VCaP (cell line): ENCODE results near the gene PAXX.

Experiments
- H3K27ac ChIP-seq: fragments of 450-650 bp; 2 replicates; pipeline ENCODE4 v1.5.1; 2017
- TF ChIP-seq, protein P1 (sequence below): fragments of 450-650 bp; conservative IDR thresholded peaks from 2 replicates; pipeline ENCODE4 v1.5.1; 2017; ENCODE audit warnings: mild to moderate bottlenecking, moderate library complexity

The PAXX gene

DNA sequence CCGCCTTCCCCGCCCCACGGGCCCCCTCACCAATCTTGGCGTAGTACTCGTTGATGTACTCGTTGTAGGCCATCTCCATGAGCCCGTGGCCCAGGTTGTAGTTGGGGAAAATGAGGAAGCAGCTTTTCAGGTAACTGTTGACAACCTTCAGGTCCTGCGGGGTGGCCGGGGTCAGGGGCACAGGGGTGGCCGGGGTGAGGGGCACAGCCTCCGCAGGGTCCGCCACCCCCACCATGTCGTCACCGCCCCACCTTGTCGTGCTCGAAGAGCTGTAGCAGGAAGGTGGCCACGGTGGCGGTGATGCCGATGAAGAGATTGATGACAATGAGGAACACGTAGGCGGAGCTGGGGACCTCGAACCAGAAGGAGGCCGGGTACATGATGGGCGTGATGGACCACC is 18.9 kb downstream of the PAXX start:
- TF ChIP-seq, protein P1, sequence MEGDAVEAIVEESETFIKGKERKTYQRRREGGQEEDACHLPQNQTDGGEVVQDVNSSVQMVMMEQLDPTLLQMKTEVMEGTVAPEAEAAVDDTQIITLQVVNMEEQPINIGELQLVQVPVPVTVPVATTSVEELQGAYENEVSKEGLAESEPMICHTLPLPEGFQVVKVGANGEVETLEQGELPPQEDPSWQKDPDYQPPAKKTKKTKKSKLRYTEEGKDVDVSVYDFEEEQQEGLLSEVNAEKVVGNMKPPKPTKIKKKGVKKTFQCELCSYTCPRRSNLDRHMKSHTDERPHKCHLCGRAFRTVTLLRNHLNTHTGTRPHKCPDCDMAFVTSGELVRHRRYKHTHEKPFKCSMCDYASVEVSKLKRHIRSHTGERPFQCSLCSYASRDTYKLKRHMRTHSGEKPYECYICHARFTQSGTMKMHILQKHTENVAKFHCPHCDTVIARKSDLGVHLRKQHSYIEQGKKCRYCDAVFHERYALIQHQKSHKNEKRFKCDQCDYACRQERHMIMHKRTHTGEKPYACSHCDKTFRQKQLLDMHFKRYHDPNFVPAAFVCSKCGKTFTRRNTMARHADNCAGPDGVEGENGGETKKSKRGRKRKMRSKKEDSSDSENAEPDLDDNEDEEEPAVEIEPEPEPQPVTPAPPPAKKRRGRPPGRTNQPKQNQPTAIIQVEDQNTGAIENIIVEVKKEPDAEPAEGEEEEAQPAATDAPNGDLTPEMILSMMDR = no peak
- no peak overlapping the region for H3K27ac ChIP-seq

DNA sequence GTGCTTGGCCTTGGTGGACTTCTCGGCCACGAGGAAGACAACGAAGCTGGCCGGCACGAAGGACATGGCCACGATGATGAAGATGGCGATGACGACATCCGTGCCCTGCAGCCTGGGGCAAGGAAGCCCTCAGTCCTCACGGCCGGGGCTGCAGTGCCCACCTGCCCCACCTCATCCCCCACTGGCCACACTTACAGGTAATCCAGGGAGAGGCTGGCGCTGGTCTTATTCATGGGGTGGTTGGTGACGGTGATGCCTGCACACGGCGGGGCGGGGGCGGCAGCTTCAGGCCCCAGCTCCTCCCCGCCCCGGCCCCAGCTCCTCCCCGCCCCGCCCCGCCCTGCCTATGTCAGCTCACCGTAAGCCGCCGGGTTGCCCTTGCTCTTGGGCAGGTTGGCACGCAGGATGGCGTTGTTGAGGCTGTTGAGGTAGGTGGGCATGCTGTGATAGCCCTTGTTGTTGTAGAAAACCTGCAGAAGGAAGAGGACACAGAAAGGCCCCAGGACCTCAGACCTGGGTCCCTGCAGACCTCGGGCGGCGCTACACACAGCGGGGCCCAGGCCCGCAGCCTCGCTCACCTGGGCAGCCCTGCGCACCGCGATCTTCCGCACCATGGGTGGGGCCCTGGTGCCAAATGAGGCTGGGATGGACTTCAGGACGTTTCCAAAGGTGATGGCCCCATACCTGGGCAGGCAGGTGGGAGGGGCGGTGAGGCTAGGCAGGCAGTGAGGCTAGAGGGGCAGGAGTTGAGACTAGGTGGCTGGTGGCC is 19.9 kb downstream of the PAXX start:
- TF ChIP-seq, protein P1 = no peak
- no peak overlapping the region for H3K27ac ChIP-seq

DNA sequence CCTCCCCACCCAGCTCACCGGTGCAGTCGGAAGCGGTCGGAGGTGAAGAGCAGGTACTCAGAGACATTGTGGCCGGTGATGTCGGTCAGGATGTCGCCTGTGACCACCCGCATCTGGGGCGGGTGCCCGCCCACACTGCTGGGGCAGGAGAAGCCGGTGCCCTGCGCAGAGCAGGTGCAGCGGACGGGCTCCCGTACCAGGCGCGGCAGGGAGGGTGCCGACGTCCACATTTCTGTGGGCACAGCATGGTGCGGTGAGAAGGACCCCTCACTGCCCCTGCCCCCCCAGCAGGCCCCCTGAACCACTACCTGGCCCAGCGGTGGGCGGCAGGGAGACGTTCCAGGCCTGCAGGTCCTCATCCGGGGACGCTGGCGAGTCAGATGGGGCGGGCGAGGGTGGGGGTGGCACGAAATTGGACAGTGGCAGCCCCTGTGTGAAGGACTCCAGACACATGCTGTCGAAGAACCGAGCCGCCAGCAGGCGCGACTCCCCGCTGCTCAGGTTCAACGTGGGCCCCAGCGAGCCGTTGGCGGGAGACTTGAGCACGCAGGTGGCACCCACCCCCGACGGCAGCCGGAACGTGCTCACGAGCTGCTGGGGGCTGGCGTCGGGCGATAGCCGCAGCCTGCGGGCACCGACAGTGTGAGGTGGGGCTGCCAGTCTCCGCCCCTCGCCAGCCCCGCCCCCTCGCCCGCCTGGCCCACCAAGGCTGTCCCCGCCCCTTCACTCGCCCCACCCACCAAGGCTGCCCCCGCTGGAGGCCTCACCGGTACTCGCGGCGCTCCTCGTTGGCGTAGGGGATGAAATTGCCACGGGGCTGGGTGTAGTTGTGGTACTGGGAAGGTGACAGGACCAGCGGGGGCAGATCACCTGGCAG is 20.7 kb downstream of the PAXX start:
- TF ChIP-seq, protein P1 = no peak

DNA sequence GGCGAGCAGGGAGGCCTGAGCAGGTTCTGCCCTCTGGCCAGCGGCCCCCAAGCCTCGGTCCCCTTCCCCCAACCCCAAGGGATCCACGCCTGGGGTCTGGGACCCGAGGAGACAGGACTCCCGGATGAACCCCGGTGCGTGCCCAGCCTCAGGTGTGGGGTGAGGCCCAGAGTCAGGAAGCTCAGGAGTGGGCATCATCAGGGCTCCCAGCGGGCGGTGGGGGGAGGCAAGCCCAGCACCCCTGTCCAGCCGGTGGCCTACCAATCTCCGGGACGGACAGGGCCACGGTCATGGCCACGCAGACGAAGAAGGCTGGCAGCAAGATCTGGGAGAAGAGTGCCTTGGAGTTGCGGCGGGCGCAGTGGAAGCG is 21.3 kb downstream of the PAXX start:
- TF ChIP-seq, protein P1 = no peak
- no peak overlapping the region for H3K27ac ChIP-seq

More for the DNA sequence above, 20.7 kb downstream of the PAXX start:
- H3K27ac ChIP-seq = no peak overlapping the region

DNA sequence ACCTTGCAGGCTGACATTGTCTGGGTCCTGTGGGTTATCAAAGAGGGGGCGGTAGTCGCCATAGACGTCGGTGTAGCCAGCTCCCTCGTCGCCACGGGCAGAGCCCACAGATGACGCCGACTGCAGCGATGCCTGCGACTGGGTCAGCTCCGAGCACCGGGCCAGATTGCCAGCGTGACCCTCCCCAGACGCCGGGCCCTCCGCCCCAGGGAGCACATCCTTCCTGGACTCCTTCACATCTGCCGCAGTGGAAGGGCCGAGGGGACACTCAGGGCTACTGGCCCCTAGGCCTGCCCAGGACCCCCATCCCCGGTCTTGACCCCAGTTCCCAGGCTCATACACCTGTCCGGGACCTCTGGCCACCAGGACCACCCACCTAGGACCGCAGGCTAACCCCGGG is 21.9 kb downstream of the PAXX start:
- no peak overlapping the region for H3K27ac ChIP-seq
- TF ChIP-seq, protein P1 = no peak

DNA sequence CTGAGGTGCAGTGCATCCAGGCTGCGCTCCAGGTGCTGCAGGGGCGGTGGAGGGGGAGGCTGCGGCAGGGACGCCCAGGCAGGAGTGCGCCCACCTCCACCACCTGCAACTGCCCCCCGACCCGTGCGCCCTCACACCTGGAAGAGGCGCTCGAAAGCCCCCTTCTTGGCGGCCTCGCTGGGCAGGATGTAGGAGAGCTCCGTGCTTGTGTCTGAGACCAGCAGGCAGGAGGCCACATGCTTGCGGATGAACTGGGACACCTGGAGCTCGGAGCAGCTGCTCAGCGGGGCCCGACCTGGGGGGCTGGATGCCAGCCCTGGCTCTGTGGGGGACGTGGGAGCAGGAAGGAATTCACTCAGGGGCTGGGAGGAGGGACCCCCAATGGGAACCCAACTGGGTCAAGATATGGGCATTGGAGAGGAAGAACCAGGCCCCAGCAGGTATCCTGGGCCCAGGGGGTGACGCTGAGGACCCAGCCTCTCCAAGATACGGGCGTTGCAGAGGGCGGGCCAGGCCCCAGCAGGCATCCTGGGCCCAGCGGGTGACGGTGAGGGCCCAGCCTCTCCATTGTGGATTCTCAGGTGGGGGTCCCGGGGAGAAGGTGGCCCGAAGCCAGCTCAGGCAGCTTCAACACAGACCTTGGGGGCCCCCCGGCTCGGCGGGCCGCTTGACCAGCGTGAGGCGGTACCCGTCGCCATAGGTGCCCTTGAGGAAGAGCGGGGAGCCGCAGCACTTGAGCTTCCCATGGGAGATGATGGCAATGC is 22.7 kb downstream of the PAXX start:
- no peak overlapping the region for H3K27ac ChIP-seq
- TF ChIP-seq, protein P1 = no peak

DNA sequence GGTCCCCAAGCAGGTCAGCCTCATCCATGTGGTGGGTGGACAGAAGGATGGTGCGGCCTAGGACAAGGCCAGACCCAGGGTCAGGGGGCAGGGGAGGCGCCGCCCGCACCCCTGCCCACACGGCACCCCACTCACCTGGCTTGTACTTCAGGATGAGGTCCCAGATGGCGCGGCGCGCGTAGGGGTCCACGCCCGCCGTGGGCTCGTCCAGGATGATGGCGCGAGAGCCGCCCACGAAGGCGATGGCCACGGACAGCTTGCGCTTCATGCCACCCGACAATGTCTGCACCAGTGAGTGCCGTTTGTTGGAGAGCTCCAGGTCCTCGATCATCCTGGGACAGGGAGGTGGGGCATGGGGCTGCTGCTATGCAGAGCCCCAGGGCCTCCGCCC is 23.3 kb downstream of the PAXX start:
- TF ChIP-seq, protein P1 = no peak
- no peak overlapping the region for H3K27ac ChIP-seq
